ENCODE results near the gene RBP5. TPM values are rescaled to one million over a fixed set of nuclear protein-coding genes. Genes with fewer than 3 reads are reported as not detected.

Gene RBP5
- total and polyA plus RNA-seq, 12 donors = 2.0 to 17.8 (median 9.1) TPM

GRCh38 chr12:7083125-7083524 is 45.6 kb downstream of the RBP5 start:
- no peaks in the 10 kb centered on the region for H3K9me3 ChIP-seq (replicated peaks in 1 of 3)
- TF ChIP-seq POLR2A (IDR thresholded peaks at IDR 0.05) = no peak
- no peak for TF ChIP-seq CTCF (IDR thresholded peaks at IDR 0.05)
- H3K4me1 ChIP-seq (replicated peaks in 1 of 2) = peaks cover 0 to 9% of the 10 kb centered on the region in 2 donors
- H3K36me3 ChIP-seq (replicated peaks in 1 of 2) = peaks cover 0 to 46% of the 10 kb centered on the region in 2 donors
- no peak overlapping the region for H3K27ac ChIP-seq
- DNase-seq = no peak
- intact Hi-C loops (cut with DNase I) = no loop called here
- H3K4me3 ChIP-seq = no peak overlapping the region
- H3K27me3 ChIP-seq = no peaks in the 10 kb centered on the region

- H3K9me3 ChIP-seq (replicated peaks in 1 of 3) = no peaks in the 10 kb centered on the region
- H3K27me3 ChIP-seq = no peaks in the 10 kb centered on the region
- H3K36me3 ChIP-seq (replicated peaks in 1 of 2) = peaks cover 0 to 28% of the 10 kb centered on the region in 2 donors
- DNase-seq = no peak
- peaks cover 0 to 9% of the 10 kb centered on the region in 2 donors for H3K4me1 ChIP-seq (replicated peaks in 1 of 2)
- 89 to 94% (median 91%) methylated on average over 14 of the region's 14 CpGs for WGBS, 4 donors
- TF ChIP-seq CTCF (IDR thresholded peaks at IDR 0.05) (no peak), POLR2A (IDR thresholded peaks at IDR 0.05) (no peak)
- no peak overlapping the region for H3K4me3 ChIP-seq
- intact Hi-C loops (cut with DNase I) = no loop called here
- H3K27ac ChIP-seq = peak overlapping the region in 1 of 5 donors; percentile 16
Observed at GRCh38 chr12:7081037-7081436, 47.7 kb downstream of the RBP5 start.

GRCh38 chr12:7079826-7080125 is 48.9 kb downstream of the RBP5 start:
- Histone ChIP-seq H3K9me3 (replicated peaks in 1 of 3) (no peaks in the 10 kb centered on the region), H3K27me3 (no peaks in the 10 kb centered on the region), H3K27ac (peak overlapping the region in 4 of 5 donors; percentile 45 to 87 (median 67)), H3K4me1 (replicated peaks in 1 of 2) (peaks cover 0 to 9% of the 10 kb centered on the region in 2 donors), H3K4me3 (no peak overlapping the region), H3K36me3 (replicated peaks in 1 of 2) (peaks cover 0 to 22% of the 10 kb centered on the region in 2 donors)
- DNase-seq = no peak
- no peak for TF ChIP-seq CTCF (IDR thresholded peaks at IDR 0.05)
- TF ChIP-seq POLR2A (IDR thresholded peaks at IDR 0.05) = no peak
- intact Hi-C loops (cut with DNase I) = no loop called here

GRCh38 chr12:7078163-7078562 is 50.5 kb downstream of the RBP5 start:
- intact Hi-C loops (cut with DNase I) = no loop called here
- TF ChIP-seq CTCF (IDR thresholded peaks at IDR 0.05) (no peak), POLR2A (IDR thresholded peaks at IDR 0.05) (no peak)
- Histone ChIP-seq H3K4me3 (no peak overlapping the region), H3K27me3 (no peaks in the 10 kb centered on the region), H3K36me3 (replicated peaks in 1 of 2) (peaks cover 0 to 22% of the 10 kb centered on the region in 2 donors), H3K4me1 (replicated peaks in 1 of 2) (peaks cover 0 to 9% of the 10 kb centered on the region in 2 donors), H3K9me3 (replicated peaks in 1 of 3) (no peaks in the 10 kb centered on the region), H3K27ac (no peak overlapping the region)
- no peak for DNase-seq
- 57 to 72% (median 62%) methylated on average over 4 of the region's 4 CpGs for WGBS, 4 donors

All from adrenal gland (tissue), 12 donors.